Mucosa of stomach (tissue), 1 donor: ENCODE data around the gene RAB11B.
"Not testable (repeated sequence)": the region's sequence is repeated elsewhere in the genome, so short reads cannot be mapped to it uniquely, and the experiment has no call there.

Source experiments
- H3K27me3 ChIP-seq: one replicate; pipeline ENCODE4 v1.7.0; 2013; ENCODE audit warnings: mild to moderate bottlenecking, low read length; ENCODE audit not compliant: control insufficient read depth, insufficient read depth
- H3K36me3 ChIP-seq: one replicate; pipeline ENCODE4 v1.7.0; 2013; ENCODE audit warnings: low read length; ENCODE audit not compliant: control insufficient read depth, insufficient read depth
- H3K4me1 ChIP-seq: one replicate; pipeline ENCODE4 v1.7.0; 2013; ENCODE audit warnings: mild to moderate bottlenecking, low read length; ENCODE audit not compliant: control insufficient read depth, insufficient read depth
- H3K4me3 ChIP-seq: one replicate; pipeline ENCODE4 v1.7.0; 2013; ENCODE audit warnings: low read length
- H3K9ac ChIP-seq: one replicate; pipeline ENCODE4 v1.7.0; 2013; ENCODE audit warnings: mild to moderate bottlenecking, low read length, moderate library complexity
- H3K9me3 ChIP-seq: one replicate; pipeline ENCODE4 v1.7.0; 2013; ENCODE audit warnings: mild to moderate bottlenecking, low read length, moderate library complexity; ENCODE audit not compliant: control insufficient read depth
- donor health status: Pancreatic carcinoma.

The RAB11B gene

GRCh38 chr19:8389891-8390616, at the start of gene RAB11B:
Gene RAB11B (plus strand): TSS chr19:8390360. CDS start chr19:8390417, 57 bp downstream.
- Histone ChIP-seq H3K9ac (peak within 1 kb of the TSS; percentile 99), H3K27me3 (no peaks in the 10 kb centered on the region), H3K9me3 (no peaks in the 10 kb centered on the region), H3K4me1 (peaks cover 47% of the 10 kb centered on the region), H3K36me3 (no peaks in the 10 kb centered on the region), H3K4me3 (peak within 1 kb of the TSS; percentile 77)

- H3K27me3 ChIP-seq, result peaks cover 52% of the 10 kb centered on the region
Observed at GRCh38 chr19:8341504-8341903, 48.7 kb upstream of the RAB11B start.

GRCh38 chr19:8342316-8342683, 47.9 kb upstream of the RAB11B start:
- H3K4me3 ChIP-seq, result no peak overlapping the region
- peaks cover 9% of the 10 kb centered on the region for H3K4me1 ChIP-seq
- H3K9ac ChIP-seq, result no peak overlapping the region
- H3K27me3 ChIP-seq, result peaks cover 47% of the 10 kb centered on the region
- H3K9me3 ChIP-seq, result no peaks in the 10 kb centered on the region
- H3K36me3 ChIP-seq, result no peaks in the 10 kb centered on the region

More at GRCh38 chr19:8341504-8341903, 48.7 kb upstream of the RAB11B start:
- H3K9me3 ChIP-seq, H3K36me3 ChIP-seq, H3K9ac ChIP-seq, H3K4me3 ChIP-seq, H3K4me1 ChIP-seq: not testable (repeated sequence)

GRCh38 chr19:8342684-8343482, 47.3 kb upstream of the RAB11B start, which contains the start of gene KANK3:
Gene KANK3 (minus strand): TSS chr19:8343262. CDS start chr19:8337828, 5,434 bp downstream.
- Histone ChIP-seq H3K27me3 (peaks cover 43% of the 10 kb centered on the region), H3K9me3 (no peaks in the 10 kb centered on the region), H3K4me3 (no peak within 1 kb of the TSS), H3K9ac (peak within 1 kb of the TSS; percentile 28), H3K36me3 (no peaks in the 10 kb centered on the region), H3K4me1 (peaks cover 5% of the 10 kb centered on the region)

- peaks cover 42% of the 10 kb centered on the region for H3K27me3 ChIP-seq
Observed at GRCh38 chr19:8343483-8343844, 46.7 kb upstream of the RAB11B start.

GRCh38 chr19:8349629-8350372, 40.4 kb upstream of the RAB11B start:
- H3K9me3 ChIP-seq, H3K36me3 ChIP-seq, H3K4me1 ChIP-seq, H3K27me3 ChIP-seq, H3K9ac ChIP-seq, H3K4me3 ChIP-seq: not testable (repeated sequence)

More at GRCh38 chr19:8343483-8343844, 46.7 kb upstream of the RAB11B start:
- no peaks in the 10 kb centered on the region for H3K36me3 ChIP-seq
- peaks cover 5% of the 10 kb centered on the region for H3K4me1 ChIP-seq
- no peak overlapping the region for H3K9ac ChIP-seq
- H3K9me3 ChIP-seq, result no peaks in the 10 kb centered on the region
- H3K4me3 ChIP-seq, result no peak overlapping the region

- no peaks in the 10 kb centered on the region for H3K9me3 ChIP-seq
- no peak overlapping the region for H3K4me3 ChIP-seq
- H3K9ac ChIP-seq, result no peak overlapping the region
- peaks cover 4% of the 10 kb centered on the region for H3K27me3 ChIP-seq
- no peaks in the 10 kb centered on the region for H3K36me3 ChIP-seq
- H3K4me1 ChIP-seq, result peaks cover 12% of the 10 kb centered on the region
Observed at GRCh38 chr19:8352134-8352827, 37.9 kb upstream of the RAB11B start.

GRCh38 chr19:8352845-8353244, 37.3 kb upstream of the RAB11B start:
- not testable (repeated sequence) for H3K36me3 ChIP-seq, H3K4me3 ChIP-seq, H3K9ac ChIP-seq, H3K9me3 ChIP-seq, H3K27me3 ChIP-seq
- H3K4me1 ChIP-seq, result peaks cover 12% of the 10 kb centered on the region

- H3K4me3 ChIP-seq, result no peak overlapping the region
- H3K4me1 ChIP-seq, result peaks cover 12% of the 10 kb centered on the region
- no peaks in the 10 kb centered on the region for H3K36me3 ChIP-seq
- peaks cover 4% of the 10 kb centered on the region for H3K27me3 ChIP-seq
- H3K9me3 ChIP-seq, result no peaks in the 10 kb centered on the region
- H3K9ac ChIP-seq, result peak overlapping the region; percentile 3
Observed at GRCh38 chr19:8355631-8356402, 34.3 kb upstream of the RAB11B start.

- no peaks in the 10 kb centered on the region for H3K27me3 ChIP-seq
- no peak overlapping the region for H3K9ac ChIP-seq
- no peaks in the 10 kb centered on the region for H3K36me3 ChIP-seq
- no peak overlapping the region for H3K4me3 ChIP-seq
- peaks cover 17% of the 10 kb centered on the region for H3K4me1 ChIP-seq
- no peaks in the 10 kb centered on the region for H3K9me3 ChIP-seq
Observed at GRCh38 chr19:8357007-8357521, 33.1 kb upstream of the RAB11B start.

- Histone ChIP-seq H3K9ac (no peak overlapping the region), H3K36me3 (no peaks in the 10 kb centered on the region), H3K27me3 (peaks cover 4% of the 10 kb centered on the region), H3K9me3 (no peaks in the 10 kb centered on the region), H3K4me3 (no peak overlapping the region), H3K4me1 (peaks cover 32% of the 10 kb centered on the region)
Observed at GRCh38 chr19:8358948-8359347, 31.2 kb upstream of the RAB11B start.
